ENCODE measurements around the gene TSPAN7.

- TF ChIP-seq CTCF (IDR thresholded peaks at IDR 0.05; ENCODE audit: insufficient read depth, low read depth, low read length) (no peak), EZH2 (IDR thresholded peaks at IDR 0.05; ENCODE audit: insufficient read depth, low read length) (no peak)
Observed at GRCh38 chrX:38636949-38637819, 75.8 kb downstream of the TSPAN7 start.

Data from astrocyte (in vitro differentiated cells and primary cell).